ENCODE measurements around the gene CNR1. TPM values are rescaled to one million over a fixed set of nuclear protein-coding genes. Genes with fewer than 3 reads are reported as not detected.

The CNR1 gene
- total RNA-seq, 1 experiment from 2014 or later = 9.3 TPM

GRCh38 chr6:88124925-88125557, 41.1 kb downstream of the CNR1 start:
- H3K27ac ChIP-seq = no peak overlapping the region
- H3K9me3 ChIP-seq (replicated peaks) = no peaks in the 10 kb centered on the region
- no peak for DNase-seq
- H3K36me3 ChIP-seq = no peaks in the 10 kb centered on the region
- H3K4me1 ChIP-seq = peaks cover 3% of the 10 kb centered on the region; the same call in 1 of the 2 replicates
- no peak overlapping the region for H3K4me3 ChIP-seq
- no peaks in the 10 kb centered on the region for H3K27me3 ChIP-seq

- no peak for DNase-seq
- no peak overlapping the region for H3K4me3 ChIP-seq
- H3K27ac ChIP-seq = no peak overlapping the region
- H3K27me3 ChIP-seq = no peaks in the 10 kb centered on the region
- peaks cover 3% of the 10 kb centered on the region; the same call in 1 of the 2 replicates for H3K4me1 ChIP-seq
- H3K9me3 ChIP-seq (replicated peaks) = no peaks in the 10 kb centered on the region
- H3K36me3 ChIP-seq = no peaks in the 10 kb centered on the region
Observed at GRCh38 chr6:88120635-88121034, 45.5 kb downstream of the CNR1 start.

- no peaks in the 10 kb centered on the region for H3K9me3 ChIP-seq (replicated peaks)
- H3K27ac ChIP-seq = no peak overlapping the region
- peaks cover 3% of the 10 kb centered on the region; the same call in 1 of the 2 replicates for H3K4me1 ChIP-seq
- no peak overlapping the region for H3K4me3 ChIP-seq
- H3K27me3 ChIP-seq = no peaks in the 10 kb centered on the region
- DNase-seq = peak; percentile 6 to 71
- H3K36me3 ChIP-seq = no peaks in the 10 kb centered on the region
Observed at GRCh38 chr6:88119769-88120168, 46.4 kb downstream of the CNR1 start.

GRCh38 chr6:88116276-88116675, 49.9 kb downstream of the CNR1 start:
- Histone ChIP-seq H3K27ac (no peak overlapping the region), H3K4me3 (no peak overlapping the region), H3K27me3 (no peaks in the 10 kb centered on the region), H3K36me3 (no peaks in the 10 kb centered on the region), H3K4me1 (no peaks in the 10 kb centered on the region), H3K9me3 (replicated peaks) (no peaks in the 10 kb centered on the region)
- DNase-seq = no peak

- Histone ChIP-seq H3K36me3 (no peaks in the 10 kb centered on the region), H3K27ac (no peak overlapping the region), H3K4me3 (no peak overlapping the region), H3K9me3 (replicated peaks) (no peaks in the 10 kb centered on the region), H3K4me1 (no peaks in the 10 kb centered on the region), H3K27me3 (no peaks in the 10 kb centered on the region)
- no peak for DNase-seq
Observed at GRCh38 chr6:88115307-88115706, 50.8 kb downstream of the CNR1 start.

GRCh38 chr6:88114838-88115237, 51.3 kb downstream of the CNR1 start:
- H3K36me3 ChIP-seq = no peaks in the 10 kb centered on the region
- no peak overlapping the region for H3K27ac ChIP-seq
- no peaks in the 10 kb centered on the region for H3K27me3 ChIP-seq
- H3K9me3 ChIP-seq (replicated peaks) = no peaks in the 10 kb centered on the region
- H3K4me1 ChIP-seq = peaks cover 3% of the 10 kb centered on the region
- DNase-seq = no peak
- no peak overlapping the region for H3K4me3 ChIP-seq

GRCh38 chr6:88111991-88112390, 54.2 kb downstream of the CNR1 start:
- H3K9me3 ChIP-seq (replicated peaks) = no peaks in the 10 kb centered on the region
- H3K4me3 ChIP-seq = no peak overlapping the region
- no peaks in the 10 kb centered on the region for H3K36me3 ChIP-seq
- DNase-seq = no peak
- H3K27me3 ChIP-seq = no peaks in the 10 kb centered on the region
- H3K4me1 ChIP-seq = peaks cover 18% of the 10 kb centered on the region
- no peak overlapping the region for H3K27ac ChIP-seq

- no peaks in the 10 kb centered on the region for H3K36me3 ChIP-seq
- DNase-seq = no peak
- no peak overlapping the region for H3K4me3 ChIP-seq
- peaks cover 18% of the 10 kb centered on the region for H3K4me1 ChIP-seq
- no peaks in the 10 kb centered on the region for H3K27me3 ChIP-seq
- no peak overlapping the region for H3K27ac ChIP-seq
- H3K9me3 ChIP-seq (replicated peaks) = no peaks in the 10 kb centered on the region
Observed at GRCh38 chr6:88107241-88107640, 58.9 kb downstream of the CNR1 start.

- Histone ChIP-seq H3K27ac (no peak overlapping the region), H3K9me3 (replicated peaks) (no peaks in the 10 kb centered on the region), H3K36me3 (no peaks in the 10 kb centered on the region), H3K4me1 (peaks cover 18% of the 10 kb centered on the region), H3K4me3 (no peak overlapping the region), H3K27me3 (no peaks in the 10 kb centered on the region)
- DNase-seq = no peak
Observed at GRCh38 chr6:88105741-88106340, 60.3 kb downstream of the CNR1 start.

Other genes with a start within 250 kb of the CNR1 start
- gene SPACA1, start 118.5 kb downstream of the CNR1 start, total RNA-seq (2014; rRNA removed; shearing (Covaris generic)) = not detected in 2 replicates

Measured in SJCRH30 (cell line).